Measurements from ENCODE around the gene MORN3.

DNA sequence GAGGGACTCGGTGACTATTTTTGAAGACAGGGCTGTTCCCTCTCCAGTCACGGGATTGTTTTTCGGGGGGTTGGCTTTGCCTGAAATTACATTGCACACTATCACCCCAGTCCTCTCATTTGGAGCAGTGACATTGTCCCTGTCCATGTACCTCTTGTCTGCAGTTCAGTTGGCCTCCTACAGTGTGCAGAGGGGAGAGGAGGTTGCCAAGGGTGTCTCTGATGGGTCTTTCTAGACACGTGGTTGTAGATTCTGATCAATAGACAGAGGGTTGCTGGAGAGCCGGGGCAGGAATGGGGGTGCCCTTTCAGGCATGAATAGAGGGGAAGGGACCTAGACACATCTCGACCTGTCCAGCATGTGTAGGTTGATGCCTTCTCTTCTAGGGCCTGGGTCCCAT is 44.3 kb upstream of the MORN3 start:
- TF ChIP-seq, protein P1, sequence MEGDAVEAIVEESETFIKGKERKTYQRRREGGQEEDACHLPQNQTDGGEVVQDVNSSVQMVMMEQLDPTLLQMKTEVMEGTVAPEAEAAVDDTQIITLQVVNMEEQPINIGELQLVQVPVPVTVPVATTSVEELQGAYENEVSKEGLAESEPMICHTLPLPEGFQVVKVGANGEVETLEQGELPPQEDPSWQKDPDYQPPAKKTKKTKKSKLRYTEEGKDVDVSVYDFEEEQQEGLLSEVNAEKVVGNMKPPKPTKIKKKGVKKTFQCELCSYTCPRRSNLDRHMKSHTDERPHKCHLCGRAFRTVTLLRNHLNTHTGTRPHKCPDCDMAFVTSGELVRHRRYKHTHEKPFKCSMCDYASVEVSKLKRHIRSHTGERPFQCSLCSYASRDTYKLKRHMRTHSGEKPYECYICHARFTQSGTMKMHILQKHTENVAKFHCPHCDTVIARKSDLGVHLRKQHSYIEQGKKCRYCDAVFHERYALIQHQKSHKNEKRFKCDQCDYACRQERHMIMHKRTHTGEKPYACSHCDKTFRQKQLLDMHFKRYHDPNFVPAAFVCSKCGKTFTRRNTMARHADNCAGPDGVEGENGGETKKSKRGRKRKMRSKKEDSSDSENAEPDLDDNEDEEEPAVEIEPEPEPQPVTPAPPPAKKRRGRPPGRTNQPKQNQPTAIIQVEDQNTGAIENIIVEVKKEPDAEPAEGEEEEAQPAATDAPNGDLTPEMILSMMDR (IDR thresholded peaks at IDR 0.05), result no peak
- TF ChIP-seq, protein P2, sequence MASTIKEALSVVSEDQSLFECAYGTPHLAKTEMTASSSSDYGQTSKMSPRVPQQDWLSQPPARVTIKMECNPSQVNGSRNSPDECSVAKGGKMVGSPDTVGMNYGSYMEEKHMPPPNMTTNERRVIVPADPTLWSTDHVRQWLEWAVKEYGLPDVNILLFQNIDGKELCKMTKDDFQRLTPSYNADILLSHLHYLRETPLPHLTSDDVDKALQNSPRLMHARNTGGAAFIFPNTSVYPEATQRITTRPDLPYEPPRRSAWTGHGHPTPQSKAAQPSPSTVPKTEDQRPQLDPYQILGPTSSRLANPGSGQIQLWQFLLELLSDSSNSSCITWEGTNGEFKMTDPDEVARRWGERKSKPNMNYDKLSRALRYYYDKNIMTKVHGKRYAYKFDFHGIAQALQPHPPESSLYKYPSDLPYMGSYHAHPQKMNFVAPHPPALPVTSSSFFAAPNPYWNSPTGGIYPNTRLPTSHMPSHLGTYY (CRISPR knock-in tag; IDR thresholded peaks at IDR 0.05), result no peak
- TF ChIP-seq CREB1 (CRISPR knock-in tag; IDR thresholded peaks at IDR 0.05), result no peak

Data from WTC11 (cell line).